Mesendoderm (in vitro differentiated cells): ENCODE measurements around the gene SLC37A2.

Experiments used
- DNase-seq: peaks from one replicate; pipeline ENCODE4 v3.0.0; 2013
- H2AK5ac ChIP-seq: 2 replicates; pipeline ENCODE4 v1.6.1; 2013; ENCODE audit warnings: low read length, inconsistent platforms
- H2BK120ac ChIP-seq: 2 replicates; pipeline ENCODE4 v1.6.1; 2013; ENCODE audit warnings: low read depth, mild to moderate bottlenecking, low read length, moderate library complexity, mixed read lengths
- H2BK15ac ChIP-seq: replicated peaks from 2 replicates; pipeline ENCODE4 v1.6.1; 2013; ENCODE audit warnings: low read depth, mild to moderate bottlenecking, moderate library complexity
- H2BK5ac ChIP-seq: 2 replicates; pipeline ENCODE4 v1.6.1; 2013; ENCODE audit warnings: low read length, inconsistent platforms
- H3K18ac ChIP-seq: 2 replicates; pipeline ENCODE4 v1.6.1; 2013; ENCODE audit warnings: mild to moderate bottlenecking, low read length, mixed read lengths
- H3K23ac ChIP-seq: one replicate; pipeline ENCODE4 v1.6.1; 2013; ENCODE audit warnings: low read length
- H3K27ac ChIP-seq: 2 replicates; pipeline ENCODE4 v1.5.1; 2013; ENCODE audit warnings: low read depth, mild to moderate bottlenecking, inconsistent platforms, low read length, moderate library complexity
- H3K27me3 ChIP-seq: 2 replicates; pipeline ENCODE4 v1.6.1; 2013; ENCODE audit warnings: low read length, control low read depth, mild to moderate bottlenecking, inconsistent platforms; ENCODE audit not compliant: insufficient read depth, poor library complexity
- H3K36me3 ChIP-seq: 2 replicates; pipeline ENCODE4 v1.6.1; 2013; ENCODE audit warnings: low read length, inconsistent platforms; ENCODE audit not compliant: control insufficient read depth, insufficient read depth
- H3K4ac ChIP-seq: one replicate; pipeline ENCODE4 v1.6.1; 2013; ENCODE audit warnings: low read depth, mild to moderate bottlenecking, low read length, moderate library complexity
- H3K4me1 ChIP-seq: 2 replicates; pipeline ENCODE4 v1.6.1; 2013; ENCODE audit warnings: low read depth, low read length, inconsistent platforms; ENCODE audit not compliant: control insufficient read depth
- H3K4me2 ChIP-seq: 2 replicates; pipeline ENCODE4 v1.6.1; 2013; ENCODE audit warnings: low read length
- H3K4me3 ChIP-seq: 2 replicates; pipeline ENCODE4 v1.5.1; 2013; ENCODE audit warnings: mild to moderate bottlenecking, low read length
- H3K56ac ChIP-seq: one replicate; pipeline ENCODE4 v1.6.1; 2013; ENCODE audit warnings: low read length
- H3K79me1 ChIP-seq: 2 replicates; pipeline ENCODE4 v1.6.1; 2013; ENCODE audit warnings: low read length, inconsistent platforms
- H3K79me2 ChIP-seq: 2 replicates; pipeline ENCODE4 v1.6.1; 2013; ENCODE audit warnings: mild to moderate bottlenecking, low read length; ENCODE audit not compliant: control insufficient read depth, insufficient read depth
- H3K9ac ChIP-seq: 2 replicates; pipeline ENCODE4 v1.6.1; 2013; ENCODE audit warnings: low read length, inconsistent platforms
- H4K5ac ChIP-seq: one replicate; pipeline ENCODE4 v1.6.1; 2013; ENCODE audit warnings: low read length
- H4K8ac ChIP-seq: one replicate; pipeline ENCODE4 v1.6.1; 2013; ENCODE audit warnings: low read depth, mild to moderate bottlenecking, control low read depth, low read length, moderate library complexity
- WGBS: extraction: QIAGEN DNeasy Blood & Tissue Kit; methylation state at CpG from one replicate; pipeline ENCODE4 v1.1.7; 2013; ENCODE audit warnings: low lambda C conversion rate, missing lambda C conversion rate; ENCODE audit not compliant: insufficient coverage; ENCODE audit errors: extremely low coverage; 5-methylcytosine and 5-hydroxymethylcytosine counted together

The SLC37A2 gene

GRCh38 chr11:125139778-125140177, 76.7 kb downstream of the SLC37A2 start:
- no peak overlapping the region for H3K9ac ChIP-seq
- H3K4me1 ChIP-seq: peaks cover 13% of the 10 kb centered on the region
- no peak overlapping the region for H3K18ac ChIP-seq
- no peak overlapping the region for H3K4me2 ChIP-seq
- H3K27ac ChIP-seq: no peak overlapping the region
- no peak overlapping the region for H4K8ac ChIP-seq
- no peak overlapping the region for H2BK15ac ChIP-seq
- no peaks in the 10 kb centered on the region for H3K36me3 ChIP-seq
- no peaks in the 10 kb centered on the region for H3K27me3 ChIP-seq
- H2AK5ac ChIP-seq: no peak overlapping the region
- peak overlapping the region; percentile 44 for H3K56ac ChIP-seq
- no peak overlapping the region for H4K5ac ChIP-seq
- WGBS: no CpG with 5 or more reads among the region's 3 CpGs
- no peak overlapping the region for H3K23ac ChIP-seq
- no peak overlapping the region for H3K4me3 ChIP-seq
- no peaks in the 10 kb centered on the region for H3K79me1 ChIP-seq
- DNase-seq: no peak
- H3K4ac ChIP-seq: no peak overlapping the region
- no peaks in the 10 kb centered on the region for H3K79me2 ChIP-seq
- no peak overlapping the region for H2BK120ac ChIP-seq
- H2BK5ac ChIP-seq: no peak overlapping the region
